Left lung (tissue), 10 donors: Measurements from ENCODE around the gene SPX. TPM values are rescaled to one million over a fixed set of nuclear protein-coding genes. Genes with fewer than 3 reads are reported as not detected.

Source experiments
- ATAC-seq: fragments of 200-7000 bp; cut with Tn5 transposase; one replicate; pipeline ENCODE4 v1.9.1; 2020; ENCODE audit warnings: moderate library complexity
- DNase-seq, 4 donors: peaks; one replicate each; pipeline ENCODE4 v3.0.0-alpha.2; 2013 to 2020
- H3K27ac ChIP-seq, 2 donors: fragments of 200-600 bp; sonication (generic) in 1 of 2; one replicate each; pipeline versions ENCODE4 v1.5.0 to v1.8.0; 2020 to 2021
- H3K27me3 ChIP-seq, 2 donors: fragments of 200-600 bp; sonication (generic) in 1 of 2; one replicate each; pipeline versions ENCODE4 v1.5.0 to v1.8.0; 2020 to 2021
- H3K36me3 ChIP-seq, 2 donors: fragments of 200-600 bp; sonication (generic) in 1 of 2; one replicate each; pipeline versions ENCODE4 v1.5.0 to v1.8.0; 2020 to 2021
- H3K4me1 ChIP-seq, 2 donors: fragments of 200-600 bp; one replicate each; pipeline ENCODE4 v1.8.0; 2021
- H3K4me3 ChIP-seq, 2 donors: fragments of 200-600 bp; sonication (generic) in 1 of 2; one replicate each; pipeline versions ENCODE4 v1.5.0 to v1.8.0; 2020 to 2021; ENCODE audit warnings: mild to moderate bottlenecking in 1 of 2
- H3K9me3 ChIP-seq, 2 donors: fragments of 200-600 bp; sonication (generic) in 1 of 2; one replicate each; pipeline versions ENCODE4 v1.5.0 to v1.8.0; 2020 to 2021
- intact Hi-C, 2 donors: fragments of 100-400 bp; cut with DNase I; formaldehyde crosslinking; loops; one replicate each; pipeline versions ENCODE4 v1.11.2 to v1.14.2; 2022
- polyA plus RNA-seq, 6 donors: library from polyadenylated mRNA; unstranded; fragments of 120-200 nt; gene quantifications; one replicate each; pipeline ENCODE4 v1.2.1, GENCODE V29; 2013; ENCODE audit not compliant: insufficient read length in 6 of 6
- total RNA-seq, 2 donors: library from RNA; stranded (reverse); fragmentation: NEBNext Ultra II Directional; extraction: Animal tissue kit (Norgen Biotek cat#: 25700); gene quantifications; one replicate each; pipeline ENCODE4 v1.2.1, GENCODE V29; 2021
- TF ChIP-seq, protein P1 (sequence below), 2 donors: fragments of 200-600 bp; sonication (generic) in 1 of 2; IDR thresholded peaks; one replicate each; pipeline versions ENCODE4 v1.5.0 to v1.8.0; 2021; ENCODE audit warnings: antibody characterized with exemption in 2 of 2
- donor health status: DM: no; HTN: yes; CAD: no.
- donor health status: DM: no; HTN: no; CAD: no.

The SPX gene
- total and polyA plus RNA-seq, 8 donors: 0.44 to 13.5 (median 10.0) TPM

DNA sequence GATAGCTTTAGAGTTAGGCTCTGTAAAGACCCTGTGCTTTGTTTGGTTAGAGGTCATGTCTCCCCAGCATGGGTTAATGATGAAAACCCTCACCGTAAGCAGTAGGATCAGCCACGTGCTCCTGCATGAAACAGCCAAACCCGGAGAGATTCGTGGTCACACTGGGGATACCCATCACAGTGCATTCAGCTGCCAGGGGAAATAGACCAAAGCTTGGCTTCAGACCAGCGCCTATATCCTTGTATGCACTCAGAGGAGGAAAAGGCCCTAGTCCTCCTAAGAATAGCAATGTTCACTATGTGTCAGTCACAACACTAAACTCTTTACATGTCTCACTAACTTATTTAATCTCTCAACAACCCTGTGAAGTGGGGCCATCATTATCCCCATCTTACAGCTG lies 16.3 kb downstream of the SPX start:
- ATAC-seq (no peak), DNase-seq (no peak)
- no peaks in the 10 kb centered on the region for H3K4me1 ChIP-seq
- H3K9me3 ChIP-seq: no peaks in the 10 kb centered on the region
- no peaks in the 10 kb centered on the region for H3K36me3 ChIP-seq
- TF ChIP-seq, protein P1, sequence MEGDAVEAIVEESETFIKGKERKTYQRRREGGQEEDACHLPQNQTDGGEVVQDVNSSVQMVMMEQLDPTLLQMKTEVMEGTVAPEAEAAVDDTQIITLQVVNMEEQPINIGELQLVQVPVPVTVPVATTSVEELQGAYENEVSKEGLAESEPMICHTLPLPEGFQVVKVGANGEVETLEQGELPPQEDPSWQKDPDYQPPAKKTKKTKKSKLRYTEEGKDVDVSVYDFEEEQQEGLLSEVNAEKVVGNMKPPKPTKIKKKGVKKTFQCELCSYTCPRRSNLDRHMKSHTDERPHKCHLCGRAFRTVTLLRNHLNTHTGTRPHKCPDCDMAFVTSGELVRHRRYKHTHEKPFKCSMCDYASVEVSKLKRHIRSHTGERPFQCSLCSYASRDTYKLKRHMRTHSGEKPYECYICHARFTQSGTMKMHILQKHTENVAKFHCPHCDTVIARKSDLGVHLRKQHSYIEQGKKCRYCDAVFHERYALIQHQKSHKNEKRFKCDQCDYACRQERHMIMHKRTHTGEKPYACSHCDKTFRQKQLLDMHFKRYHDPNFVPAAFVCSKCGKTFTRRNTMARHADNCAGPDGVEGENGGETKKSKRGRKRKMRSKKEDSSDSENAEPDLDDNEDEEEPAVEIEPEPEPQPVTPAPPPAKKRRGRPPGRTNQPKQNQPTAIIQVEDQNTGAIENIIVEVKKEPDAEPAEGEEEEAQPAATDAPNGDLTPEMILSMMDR (IDR thresholded peaks at IDR 0.05): no peak
- intact Hi-C loops: no loop called here
- no peak overlapping the region for H3K4me3 ChIP-seq
- H3K27me3 ChIP-seq: no peaks in the 10 kb centered on the region
- no peak overlapping the region for H3K27ac ChIP-seq

DNA sequence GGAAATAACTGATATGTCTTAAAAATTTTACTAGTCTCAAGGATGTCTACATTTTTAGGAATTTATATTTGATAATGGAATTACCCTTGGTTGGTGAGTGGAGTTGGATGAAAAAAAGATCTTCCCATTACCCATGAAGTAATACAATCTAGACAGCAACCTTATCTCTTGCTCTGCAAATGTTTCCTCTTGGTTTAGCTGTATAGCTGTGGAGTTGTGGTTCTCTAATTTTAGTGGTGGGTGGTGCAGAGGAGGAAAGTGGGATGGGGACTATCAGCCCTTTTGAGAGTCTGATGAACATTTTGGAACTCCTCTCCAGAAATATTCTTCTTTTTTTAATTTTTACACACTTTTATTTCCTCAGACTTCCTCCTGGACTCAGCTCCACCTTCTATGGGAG lies 17.1 kb downstream of the SPX start:
- TF ChIP-seq, protein P1 (IDR thresholded peaks at IDR 0.05): no peak
- no peak overlapping the region for H3K4me3 ChIP-seq
- H3K27ac ChIP-seq: no peak overlapping the region
- no peaks in the 10 kb centered on the region for H3K36me3 ChIP-seq
- ATAC-seq (no peak), DNase-seq (no peak)
- H3K27me3 ChIP-seq: no peaks in the 10 kb centered on the region
- H3K4me1 ChIP-seq: no peaks in the 10 kb centered on the region
- H3K9me3 ChIP-seq: no peaks in the 10 kb centered on the region
- intact Hi-C loops: no loop called here

DNA sequence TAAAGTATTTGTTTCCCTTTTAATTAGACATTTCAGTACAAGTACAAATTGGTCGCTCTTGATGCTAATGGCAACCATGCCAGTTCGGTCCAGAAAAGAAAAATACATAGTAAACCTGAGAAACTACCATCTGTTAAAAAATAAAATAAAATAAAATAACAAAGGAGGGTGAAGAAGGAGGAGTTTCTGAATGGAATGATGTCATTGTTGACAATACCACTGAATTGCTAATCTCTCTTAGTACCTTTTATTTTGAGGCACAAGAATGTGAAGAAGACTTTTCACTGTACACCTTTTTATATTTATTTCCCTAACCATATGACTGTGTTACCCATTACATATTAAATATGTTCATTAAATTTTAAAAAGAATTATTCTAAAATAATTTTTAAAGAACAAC lies 19.5 kb downstream of the SPX start:
- Histone ChIP-seq H3K4me1 (no peaks in the 10 kb centered on the region), H3K9me3 (no peaks in the 10 kb centered on the region), H3K4me3 (no peak overlapping the region), H3K36me3 (no peaks in the 10 kb centered on the region), H3K27me3 (no peaks in the 10 kb centered on the region), H3K27ac (no peak overlapping the region)
- DNase-seq (no peak), ATAC-seq (no peak)
- intact Hi-C loops: no loop called here
- TF ChIP-seq, protein P1 (IDR thresholded peaks at IDR 0.05): no peak

DNA sequence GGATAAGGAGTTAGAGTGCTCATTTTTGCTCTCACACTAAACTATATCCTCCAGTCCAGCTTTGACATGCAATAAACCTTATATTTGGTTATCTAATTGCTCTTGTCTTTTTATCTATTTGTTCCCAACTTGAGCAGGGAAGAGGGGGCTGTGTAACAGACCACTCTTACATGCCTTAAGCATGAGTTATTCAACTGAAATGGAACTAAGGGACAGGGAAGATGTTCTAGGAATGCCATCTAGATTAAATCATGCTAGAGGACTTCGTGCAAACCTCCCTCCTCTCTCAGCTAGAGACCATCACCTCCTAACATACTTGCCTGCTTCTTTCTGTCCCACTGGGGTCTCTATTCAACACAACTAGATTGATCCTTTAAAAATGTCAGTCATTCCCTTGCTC lies 20.6 kb downstream of the SPX start:
- Histone ChIP-seq H3K27me3 (no peaks in the 10 kb centered on the region), H3K4me3 (no peak overlapping the region), H3K36me3 (no peaks in the 10 kb centered on the region), H3K27ac (no peak overlapping the region), H3K9me3 (no peaks in the 10 kb centered on the region), H3K4me1 (no peaks in the 10 kb centered on the region)
- DNase-seq (no peak), ATAC-seq (no peak)
- intact Hi-C loops: no loop called here
- TF ChIP-seq, protein P1 (IDR thresholded peaks at IDR 0.05): no peak

DNA sequence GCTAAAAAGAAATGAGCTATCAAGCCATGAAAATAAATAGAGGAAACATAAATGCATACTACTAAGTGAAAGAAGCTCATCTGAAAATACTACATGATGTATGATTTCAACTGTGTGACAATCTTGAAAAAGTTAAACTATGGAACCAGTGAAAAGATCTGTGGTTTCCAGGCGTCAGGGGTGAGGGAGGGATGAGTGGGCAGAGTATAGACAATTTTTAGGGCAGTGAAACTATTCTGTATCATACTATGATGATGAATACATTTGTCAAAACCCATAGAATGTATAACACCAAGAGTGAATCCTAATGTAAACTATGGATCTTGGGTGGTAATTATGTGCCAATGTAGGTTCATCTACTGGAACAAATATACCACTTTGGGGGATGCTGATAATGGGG lies 21.3 kb downstream of the SPX start:
- DNase-seq (no peak), ATAC-seq (no peak)
- no peaks in the 10 kb centered on the region for H3K4me1 ChIP-seq
- TF ChIP-seq, protein P1 (IDR thresholded peaks at IDR 0.05): no peak
- H3K36me3 ChIP-seq: no peaks in the 10 kb centered on the region
- intact Hi-C loops: no loop called here
- no peak overlapping the region for H3K27ac ChIP-seq
- no peak overlapping the region for H3K4me3 ChIP-seq
- no peaks in the 10 kb centered on the region for H3K27me3 ChIP-seq
- no peaks in the 10 kb centered on the region for H3K9me3 ChIP-seq
